ENCODE results near the gene PRRT1.

GRCh38 chr6:32147401-32148132 is 4.2 kb downstream of the PRRT1 start:
- no peak for TF ChIP-seq CTCF (IDR thresholded peaks at IDR 0.05)
- no peak for TF ChIP-seq ZFX (IDR thresholded peaks at IDR 0.05; ENCODE audit: borderline replicate concordance)

All from 22Rv1 (cell line).